Nephron (organoid): ENCODE results near the gene RING1.

Experiments used
- H3K27ac Mint-ChIP-seq, 3 experiments: 2 replicates each; pipeline ENCODE4 v1.8.0; 2020; ENCODE audit warnings: mixed read lengths in 3 of 3, mild to moderate bottlenecking in 2 of 3, moderate library complexity in 1 of 3
- H3K27me3 Mint-ChIP-seq: 2 replicates; pipeline ENCODE4 v1.8.0; 2021; ENCODE audit warnings: low read depth, mild to moderate bottlenecking, moderate library complexity, mixed read lengths
- H3K36me3 Mint-ChIP-seq: 2 replicates; pipeline ENCODE4 v1.8.0; 2020; ENCODE audit warnings: low read depth, mixed read lengths
- H3K4me1 Mint-ChIP-seq: 2 replicates; pipeline ENCODE4 v1.8.0; 2020; ENCODE audit warnings: mixed read lengths
- H3K4me3 Mint-ChIP-seq, 3 experiments: 2 replicates each; pipeline ENCODE4 v1.8.0; 2020; ENCODE audit warnings: mild to moderate bottlenecking in 3 of 3, mixed read lengths in 3 of 3, moderate library complexity in 2 of 3
- H3K9me3 Mint-ChIP-seq: 2 replicates; pipeline ENCODE4 v1.8.0; 2020; ENCODE audit warnings: mixed read lengths
- TF ChIP-seq, protein P1 (sequence below), 3 experiments: fragments of 200-600 bp; sonication (generic); IDR thresholded peaks; one replicate each; pipeline ENCODE4 v1.5.0; 2021; ENCODE audit warnings: antibody characterized with exemption in 3 of 3; ENCODE audit not compliant: unreplicated experiment in 3 of 3

Gene RING1

DNA sequence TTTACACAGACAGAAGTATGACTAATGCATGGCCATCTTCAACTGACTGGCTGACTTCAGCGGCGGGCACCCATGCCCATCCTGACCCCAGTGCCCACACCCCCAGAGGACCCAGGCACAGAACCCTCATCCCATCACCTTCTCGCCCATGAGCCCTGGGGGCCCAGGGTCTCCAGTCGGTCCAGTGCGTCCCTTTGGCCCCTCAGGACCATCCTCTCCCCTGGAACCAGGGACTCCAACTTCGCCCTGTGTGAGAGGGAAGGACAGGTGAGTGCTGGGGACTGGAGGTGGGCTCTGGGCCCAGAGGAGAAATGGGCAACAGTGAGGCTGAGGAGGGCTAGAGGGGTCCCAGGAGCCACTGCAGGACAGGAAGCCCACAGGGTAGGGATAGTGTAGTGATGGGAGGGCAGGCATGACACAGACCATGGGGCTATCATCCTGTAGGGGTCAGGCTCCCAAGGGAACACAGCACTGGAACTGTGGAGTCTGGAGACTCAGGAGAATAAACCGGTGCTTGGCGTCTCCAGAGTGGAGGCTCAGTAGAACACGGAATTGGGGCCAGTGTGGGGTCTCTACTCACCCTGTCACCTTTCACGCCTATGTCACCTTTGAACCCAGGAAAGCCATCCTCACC is 32.7 kb upstream of the RING1 start:
- TF ChIP-seq, protein P1, sequence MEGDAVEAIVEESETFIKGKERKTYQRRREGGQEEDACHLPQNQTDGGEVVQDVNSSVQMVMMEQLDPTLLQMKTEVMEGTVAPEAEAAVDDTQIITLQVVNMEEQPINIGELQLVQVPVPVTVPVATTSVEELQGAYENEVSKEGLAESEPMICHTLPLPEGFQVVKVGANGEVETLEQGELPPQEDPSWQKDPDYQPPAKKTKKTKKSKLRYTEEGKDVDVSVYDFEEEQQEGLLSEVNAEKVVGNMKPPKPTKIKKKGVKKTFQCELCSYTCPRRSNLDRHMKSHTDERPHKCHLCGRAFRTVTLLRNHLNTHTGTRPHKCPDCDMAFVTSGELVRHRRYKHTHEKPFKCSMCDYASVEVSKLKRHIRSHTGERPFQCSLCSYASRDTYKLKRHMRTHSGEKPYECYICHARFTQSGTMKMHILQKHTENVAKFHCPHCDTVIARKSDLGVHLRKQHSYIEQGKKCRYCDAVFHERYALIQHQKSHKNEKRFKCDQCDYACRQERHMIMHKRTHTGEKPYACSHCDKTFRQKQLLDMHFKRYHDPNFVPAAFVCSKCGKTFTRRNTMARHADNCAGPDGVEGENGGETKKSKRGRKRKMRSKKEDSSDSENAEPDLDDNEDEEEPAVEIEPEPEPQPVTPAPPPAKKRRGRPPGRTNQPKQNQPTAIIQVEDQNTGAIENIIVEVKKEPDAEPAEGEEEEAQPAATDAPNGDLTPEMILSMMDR (IDR thresholded peaks at IDR 0.05; ENCODE audit: unreplicated experiment in 3 of 3), result no peak
- no peaks in the 10 kb centered on the region for H3K36me3 Mint-ChIP-seq
- H3K4me3 Mint-ChIP-seq, result no peak overlapping the region
- H3K9me3 Mint-ChIP-seq, result no peaks in the 10 kb centered on the region
- H3K4me1 Mint-ChIP-seq, result no peaks in the 10 kb centered on the region
- H3K27me3 Mint-ChIP-seq, result peaks cover 17% of the 10 kb centered on the region
- no peak overlapping the region for H3K27ac Mint-ChIP-seq

DNA sequence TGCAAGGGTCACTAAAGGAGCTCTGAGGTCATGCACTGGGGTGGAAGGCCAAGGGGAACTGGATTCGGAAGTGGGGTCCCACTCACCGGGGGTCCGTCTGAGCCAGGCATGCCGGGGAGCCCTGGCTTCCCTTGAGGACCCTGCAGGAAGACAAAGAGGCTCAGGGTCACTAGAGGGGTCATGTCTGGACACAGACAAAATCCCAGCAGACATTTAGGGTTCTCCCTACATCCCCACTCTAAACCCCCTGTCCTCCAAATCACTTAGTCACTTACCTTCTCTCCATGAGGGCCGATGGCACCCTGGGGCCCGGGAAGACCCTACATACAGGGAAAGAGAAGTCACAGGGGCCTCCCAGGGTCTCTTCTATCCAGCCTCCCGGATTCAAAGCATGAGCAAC is 31.4 kb upstream of the RING1 start:
- peaks cover 20% of the 10 kb centered on the region for H3K27me3 Mint-ChIP-seq
- H3K9me3 Mint-ChIP-seq, result no peaks in the 10 kb centered on the region
- no peaks in the 10 kb centered on the region for H3K4me1 Mint-ChIP-seq
- no peak overlapping the region for H3K27ac Mint-ChIP-seq
- TF ChIP-seq, protein P1 (IDR thresholded peaks at IDR 0.05; ENCODE audit: unreplicated experiment in 3 of 3), result no peak
- no peak overlapping the region for H3K4me3 Mint-ChIP-seq
- no peaks in the 10 kb centered on the region for H3K36me3 Mint-ChIP-seq

DNA sequence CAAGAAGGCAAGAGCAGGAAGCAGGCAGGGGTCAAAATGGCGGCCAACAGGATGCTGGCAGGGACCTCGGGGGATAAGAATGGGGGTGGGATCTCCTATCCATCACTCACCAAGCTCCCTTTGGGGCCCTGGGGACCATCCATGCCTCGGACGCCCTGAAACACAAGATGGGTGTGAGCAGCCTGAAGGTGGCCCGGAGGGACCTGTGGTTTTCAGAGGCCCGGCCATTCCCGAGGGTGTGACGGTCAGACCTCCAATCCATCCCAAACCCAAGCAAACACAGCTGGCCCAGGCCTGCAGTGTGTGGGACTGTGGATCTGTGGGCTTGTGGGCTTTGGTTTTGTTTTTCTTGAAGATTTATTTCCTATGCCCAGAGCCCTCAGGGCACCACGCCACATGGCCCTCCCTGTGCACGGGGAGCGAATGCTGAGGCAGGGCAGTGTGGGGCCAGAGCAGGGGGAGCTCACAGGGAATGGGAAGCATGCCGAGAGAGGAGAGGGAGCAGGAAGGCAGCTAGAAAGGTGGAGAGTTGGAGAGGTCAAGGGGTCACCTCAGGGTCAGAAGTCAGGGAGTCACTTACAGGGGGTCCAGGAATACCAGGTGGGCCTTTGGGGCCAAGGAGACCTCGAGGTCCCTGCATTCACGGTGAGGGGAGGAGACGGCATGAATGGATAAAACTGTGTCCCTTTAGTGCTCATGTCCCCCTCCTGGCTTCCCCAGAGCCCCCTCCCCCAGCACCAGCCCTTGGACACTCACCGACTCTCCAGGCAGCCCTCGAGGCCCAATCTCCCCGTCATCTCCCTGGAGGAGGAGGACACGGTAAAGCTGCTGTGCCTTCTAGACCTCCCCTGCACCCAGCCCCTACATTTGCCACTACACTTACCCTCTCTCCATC is 30.5 kb upstream of the RING1 start:
- TF ChIP-seq, protein P1 (IDR thresholded peaks at IDR 0.05; ENCODE audit: unreplicated experiment in 3 of 3), result no peak
- H3K27me3 Mint-ChIP-seq, result peaks cover 16% of the 10 kb centered on the region
- H3K27ac Mint-ChIP-seq, result no peak overlapping the region
- no peaks in the 10 kb centered on the region for H3K36me3 Mint-ChIP-seq
- H3K4me3 Mint-ChIP-seq, result no peak overlapping the region
- no peaks in the 10 kb centered on the region for H3K9me3 Mint-ChIP-seq
- H3K4me1 Mint-ChIP-seq, result no peaks in the 10 kb centered on the region

DNA sequence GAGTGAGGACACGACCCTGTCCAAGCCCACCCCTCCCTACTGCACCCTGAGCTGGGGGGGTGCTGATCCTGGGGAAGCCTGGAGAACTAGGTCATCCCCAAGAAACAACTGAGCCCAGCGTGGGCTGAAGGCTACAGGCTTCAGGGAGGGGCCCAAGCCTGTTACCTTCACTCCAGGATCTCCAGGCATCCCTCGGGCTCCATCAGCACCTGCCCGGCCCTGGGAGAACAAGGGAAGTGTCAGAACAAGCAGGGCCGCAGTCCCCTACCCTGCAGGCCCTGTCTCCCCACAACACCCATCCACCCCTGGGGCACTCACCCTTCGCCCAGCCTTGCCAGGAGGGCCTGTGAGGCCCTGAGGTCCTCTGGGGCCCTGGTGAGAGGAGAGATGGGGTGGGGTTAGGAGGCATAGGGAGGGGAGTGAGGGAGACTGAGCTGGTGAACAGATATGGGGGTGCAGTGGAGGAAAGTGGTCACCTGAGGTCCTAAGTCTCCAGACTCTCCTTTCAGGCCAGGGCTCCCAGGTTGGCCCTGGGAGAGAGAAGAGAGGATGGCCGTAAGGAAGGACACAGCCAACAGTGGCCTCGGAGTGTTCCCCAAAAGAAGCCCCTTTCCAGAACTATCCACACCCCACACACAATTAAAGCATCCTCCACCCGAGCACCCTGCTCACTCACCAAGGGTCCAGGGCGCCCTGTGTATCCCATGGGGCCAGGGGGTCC is 29.4 kb upstream of the RING1 start:
- no peaks in the 10 kb centered on the region for H3K9me3 Mint-ChIP-seq
- TF ChIP-seq, protein P1 (IDR thresholded peaks at IDR 0.05; ENCODE audit: unreplicated experiment in 3 of 3), result no peak
- H3K27ac Mint-ChIP-seq, result no peak overlapping the region
- H3K4me3 Mint-ChIP-seq, result no peak overlapping the region
- peaks cover 15% of the 10 kb centered on the region for H3K27me3 Mint-ChIP-seq
- peaks cover 3% of the 10 kb centered on the region for H3K36me3 Mint-ChIP-seq
- no peaks in the 10 kb centered on the region for H3K4me1 Mint-ChIP-seq

DNA sequence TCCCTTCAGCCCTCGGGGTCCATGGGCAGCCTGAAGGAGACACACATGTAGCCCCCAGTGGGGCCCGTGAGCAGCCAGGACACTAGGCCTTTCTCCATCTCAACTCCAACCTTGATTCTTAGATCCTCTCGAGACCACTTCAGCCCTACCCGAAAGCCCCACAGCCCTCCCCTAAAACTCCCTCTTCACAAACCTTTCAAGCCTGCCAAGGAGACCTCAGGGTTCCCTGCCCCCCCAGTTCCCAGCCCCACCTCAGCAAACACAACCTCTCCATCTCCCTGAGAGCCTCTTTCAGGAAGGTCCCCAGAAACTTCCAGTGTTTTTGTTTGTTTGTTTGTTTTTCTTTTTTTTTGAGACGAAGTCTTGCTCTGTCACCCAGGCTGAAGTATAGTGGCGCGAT is 27.2 kb upstream of the RING1 start:
- no peaks in the 10 kb centered on the region for H3K4me1 Mint-ChIP-seq
- no peak overlapping the region for H3K27ac Mint-ChIP-seq
- H3K36me3 Mint-ChIP-seq, result peaks cover 10% of the 10 kb centered on the region
- no peak overlapping the region for H3K4me3 Mint-ChIP-seq
- H3K27me3 Mint-ChIP-seq, result peaks cover 9% of the 10 kb centered on the region
- no peaks in the 10 kb centered on the region for H3K9me3 Mint-ChIP-seq
- TF ChIP-seq, protein P1 (IDR thresholded peaks at IDR 0.05; ENCODE audit: unreplicated experiment in 3 of 3), result no peak
